Tibial nerve (tissue), 4 donors: ENCODE results near the gene PXDN. TPM values are rescaled to one million over a fixed set of nuclear protein-coding genes. Genes with fewer than 3 reads are reported as not detected.

Experiments
- DNase-seq, 2 donors: peaks; one replicate each; pipeline ENCODE4 v3.0.0-alpha.2; 2019; ENCODE audit warnings: low spot score in 2 of 2
- H3K27ac ChIP-seq, 4 donors: fragments of 200-600 bp; sonication (generic) in 3 of 4; one replicate each; pipeline ENCODE4 v1.5.1; 2017 to 2019; ENCODE audit warnings: mild to moderate bottlenecking in 1 of 4
- H3K27me3 ChIP-seq, 2 donors: fragments of 200-600 bp; sonication (generic) in 1 of 2; one replicate each; pipeline versions ENCODE4 v1.5.1 to v1.6.0; 2017 to 2019
- H3K36me3 ChIP-seq, 3 donors: fragments of 200-600 bp; sonication (generic); one replicate each; pipeline ENCODE4 v1.5.1; 2018 to 2019
- H3K4me1 ChIP-seq, 4 donors: fragments of 200-600 bp; sonication (generic) in 3 of 4; one replicate each; pipeline ENCODE4 v1.5.1; 2017 to 2019
- H3K4me3 ChIP-seq, 4 donors: fragments of 200-600 bp; sonication (generic) in 3 of 4; one replicate each; pipeline ENCODE4 v1.5.1; 2017 to 2019; ENCODE audit warnings: mild to moderate bottlenecking in 1 of 4, moderate library complexity in 1 of 4
- H3K9me3 ChIP-seq, 4 donors: fragments of 200-600 bp; sonication (generic) in 3 of 4; one replicate each; pipeline ENCODE4 v1.5.1; 2017 to 2019
- EP300 ChIP-seq, 2 donors: sonication (generic); formaldehyde crosslinking; IDR thresholded peaks; one replicate each; pipeline ENCODE4 v1.6.1; 2017; ENCODE audit warnings: antibody characterized with exemption in 2 of 2, mild to moderate bottlenecking in 1 of 2
- POLR2A ChIP-seq, 2 donors: fragments of 450-650 bp; IDR thresholded peaks; one replicate each; pipeline ENCODE4 v1.6.1; 2017; ENCODE audit warnings: antibody characterized with exemption in 2 of 2, mild to moderate bottlenecking in 2 of 2, moderate library complexity in 2 of 2
- WGBS, 2 donors: methylation state at CpG; one replicate each; pipeline ENCODE4 v1.1.5; 2018; 5-methylcytosine and 5-hydroxymethylcytosine counted together
- total RNA-seq, 4 donors: library from RNA; depleted of rRNA; stranded (reverse); fragments of >200 nt; gene quantifications; one replicate each; pipeline ENCODE4 v1.1.0, GENCODE V29; 2016
- TF ChIP-seq, protein P1 (sequence below), 5 experiments: fragments of 200-600 bp in 3 of 5; fragments of 450-650 bp in 2 of 5; sonication (generic) in 3 of 5; IDR thresholded peaks; one replicate each; pipeline ENCODE4 v1.5.1; 2016 to 2019; ENCODE audit warnings: antibody characterized with exemption in 5 of 5, mild to moderate bottlenecking in 3 of 5, moderate library complexity in 2 of 5

The PXDN gene
- total RNA-seq, 4 donors from 2014 or later = 40.4 to 72.6 (median 52.4) TPM

- no peaks in the 10 kb centered on the region for H3K27me3 ChIP-seq
- DNase-seq = no peak
- WGBS, 2 donors = 66 to 81% methylated on average over 6 of the region's 6 CpGs
- H3K36me3 ChIP-seq = peaks cover 0 to 66% (median 0%) of the 10 kb centered on the region in 3 donors
- no peak overlapping the region for H3K27ac ChIP-seq
- H3K9me3 ChIP-seq = peaks cover 0 to 12% (median 2%) of the 10 kb centered on the region in 4 donors
- H3K4me3 ChIP-seq = no peak overlapping the region
- no peak for TF ChIP-seq EP300 (IDR thresholded peaks at IDR 0.05)
- TF ChIP-seq, protein P1, sequence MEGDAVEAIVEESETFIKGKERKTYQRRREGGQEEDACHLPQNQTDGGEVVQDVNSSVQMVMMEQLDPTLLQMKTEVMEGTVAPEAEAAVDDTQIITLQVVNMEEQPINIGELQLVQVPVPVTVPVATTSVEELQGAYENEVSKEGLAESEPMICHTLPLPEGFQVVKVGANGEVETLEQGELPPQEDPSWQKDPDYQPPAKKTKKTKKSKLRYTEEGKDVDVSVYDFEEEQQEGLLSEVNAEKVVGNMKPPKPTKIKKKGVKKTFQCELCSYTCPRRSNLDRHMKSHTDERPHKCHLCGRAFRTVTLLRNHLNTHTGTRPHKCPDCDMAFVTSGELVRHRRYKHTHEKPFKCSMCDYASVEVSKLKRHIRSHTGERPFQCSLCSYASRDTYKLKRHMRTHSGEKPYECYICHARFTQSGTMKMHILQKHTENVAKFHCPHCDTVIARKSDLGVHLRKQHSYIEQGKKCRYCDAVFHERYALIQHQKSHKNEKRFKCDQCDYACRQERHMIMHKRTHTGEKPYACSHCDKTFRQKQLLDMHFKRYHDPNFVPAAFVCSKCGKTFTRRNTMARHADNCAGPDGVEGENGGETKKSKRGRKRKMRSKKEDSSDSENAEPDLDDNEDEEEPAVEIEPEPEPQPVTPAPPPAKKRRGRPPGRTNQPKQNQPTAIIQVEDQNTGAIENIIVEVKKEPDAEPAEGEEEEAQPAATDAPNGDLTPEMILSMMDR (IDR thresholded peaks at IDR 0.05) = no peak
- TF ChIP-seq POLR2A (IDR thresholded peaks at IDR 0.05) = no peak
- H3K4me1 ChIP-seq = peaks cover 0 to 12% (median 0%) of the 10 kb centered on the region in 4 donors
Observed at GRCh38 chr2:1631292-1632001, 112.9 kb downstream of the PXDN start.

GRCh38 chr2:1628893-1629292, 115.4 kb downstream of the PXDN start:
- Histone ChIP-seq H3K36me3 (peaks cover 0 to 41% (median 0%) of the 10 kb centered on the region in 3 donors), H3K4me3 (no peak overlapping the region), H3K9me3 (peaks cover 0 to 12% (median 2%) of the 10 kb centered on the region in 4 donors), H3K4me1 (peaks cover 0 to 26% (median 0%) of the 10 kb centered on the region in 4 donors), H3K27me3 (no peaks in the 10 kb centered on the region), H3K27ac (no peak overlapping the region)
- peak in 1 of 2 donors; percentile 71 for DNase-seq
- 3 to 7% methylated on average over 2 of the region's 2 CpGs for WGBS, 2 donors
- TF ChIP-seq, protein P1 (IDR thresholded peaks at IDR 0.05) = no peak
- TF ChIP-seq EP300 (IDR thresholded peaks at IDR 0.05) = peak in 1 of 2 donors; percentile 81

DNA sequence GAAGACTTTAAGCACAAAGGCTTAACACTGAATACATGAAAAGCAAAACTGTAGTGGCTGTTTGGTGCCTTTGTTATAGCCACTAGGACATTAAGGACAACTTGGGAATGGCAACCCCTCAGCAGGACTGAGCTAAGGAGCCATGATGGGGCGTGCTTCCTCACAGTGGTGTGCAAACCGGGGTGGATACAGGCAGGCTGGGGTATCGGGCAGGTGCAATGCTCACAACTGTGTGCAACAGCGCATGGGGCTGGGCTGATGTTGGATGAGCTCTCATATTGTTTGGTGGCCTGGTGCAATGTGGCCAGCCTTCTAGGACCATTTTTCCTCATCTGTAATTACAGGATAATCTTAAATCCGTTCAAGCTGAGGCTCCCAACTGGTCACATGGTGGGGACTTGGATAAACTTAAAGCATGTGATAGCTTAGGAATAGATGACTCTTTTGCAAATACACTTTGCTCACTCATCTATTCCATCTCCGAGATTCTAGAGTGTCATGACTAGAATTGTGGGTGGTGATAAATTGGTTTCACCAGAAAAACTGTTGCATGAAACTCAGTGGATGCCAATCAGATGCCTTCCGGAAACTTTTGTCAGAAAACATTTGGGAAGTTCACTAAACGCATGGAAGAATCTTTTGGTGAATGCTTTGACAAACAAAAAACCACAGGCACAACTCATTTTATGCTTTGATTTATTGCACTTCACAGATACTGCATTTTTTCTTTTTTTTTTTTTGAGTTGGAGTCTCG, 116.5 kb downstream of the PXDN start:
- no peak overlapping the region for H3K27ac ChIP-seq
- no peaks in the 10 kb centered on the region for H3K27me3 ChIP-seq
- H3K36me3 ChIP-seq = peaks cover 0 to 30% (median 0%) of the 10 kb centered on the region in 3 donors
- no peak overlapping the region for H3K4me3 ChIP-seq
- H3K4me1 ChIP-seq = peaks cover 0 to 26% (median 0%) of the 10 kb centered on the region in 4 donors
- WGBS, 2 donors = 83% methylated on average over 9 of the region's 9 CpGs
- H3K9me3 ChIP-seq = peaks cover 0 to 12% (median 2%) of the 10 kb centered on the region in 4 donors
- TF ChIP-seq, protein P1 (IDR thresholded peaks at IDR 0.05) = no peak
- TF ChIP-seq EP300 (IDR thresholded peaks at IDR 0.05) (no peak), POLR2A (IDR thresholded peaks at IDR 0.05) (no peak)
- no peak for DNase-seq

DNA sequence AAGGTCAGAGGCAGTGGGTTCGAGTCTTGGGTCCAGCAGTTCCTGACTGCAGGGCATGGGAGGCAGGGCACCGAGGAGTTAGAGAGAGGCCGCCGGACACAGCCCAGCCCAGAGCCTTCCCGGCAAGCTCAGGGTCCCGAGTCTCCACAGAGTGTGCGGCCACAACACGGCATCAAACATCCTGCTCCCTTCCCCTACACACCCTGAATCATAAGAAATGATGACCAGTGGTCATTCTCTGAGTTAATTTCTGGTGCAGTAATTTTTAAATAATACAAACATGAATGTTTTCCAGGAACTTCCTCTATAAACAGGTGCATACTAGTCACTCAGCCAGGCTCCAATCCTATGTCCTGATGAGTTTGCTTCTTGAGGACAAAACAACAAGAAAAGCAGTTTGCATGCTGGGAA, 118.0 kb downstream of the PXDN start:
- Histone ChIP-seq H3K4me3 (no peak overlapping the region), H3K4me1 (peaks cover 0 to 26% (median 0%) of the 10 kb centered on the region in 4 donors), H3K27ac (no peak overlapping the region), H3K36me3 (peaks cover 0 to 15% (median 0%) of the 10 kb centered on the region in 3 donors), H3K27me3 (no peaks in the 10 kb centered on the region), H3K9me3 (peaks cover 0 to 12% (median 2%) of the 10 kb centered on the region in 4 donors)
- TF ChIP-seq EP300 (IDR thresholded peaks at IDR 0.05) = no peak
- TF ChIP-seq, protein P1 (IDR thresholded peaks at IDR 0.05) = no peak
- no peak for TF ChIP-seq POLR2A (IDR thresholded peaks at IDR 0.05)
- DNase-seq = no peak
- WGBS, 2 donors = 58 to 68% methylated on average over 8 of the region's 8 CpGs
